CD14-positive monocyte (primary cell): ENCODE data around the gene SPCS3. TPM values are rescaled to one million over a fixed set of nuclear protein-coding genes. Genes with fewer than 3 reads are reported as not detected.

Source experiments
- DNase-seq, 3 donors: peaks; one replicate each; pipeline ENCODE4 v3.0.0-alpha.2; 2011 to 2022
- H2AFZ ChIP-seq: 2 replicates; pipeline ENCODE4 v1.6.0; 2012; ENCODE audit warnings: mild to moderate bottlenecking, low read depth, low read length, inconsistent platforms; ENCODE audit not compliant: insufficient read depth, poor library complexity, severe bottlenecking
- H3K27ac ChIP-seq, 2 donors: 1 replicate in 1 of 2; 2 replicates in 1 of 2; pipeline ENCODE4 v1.5.1; 2012 to 2013; ENCODE audit warnings: low read length in 2 of 2, control low read depth in 1 of 2, inconsistent platforms in 1 of 2, low read depth in 1 of 2, mild to moderate bottlenecking in 1 of 2
- H3K27me3 ChIP-seq, 2 donors: one replicate each; pipeline versions ENCODE4 v1.6.0 to v1.6.1; 2011 to 2013; ENCODE audit warnings: low read length in 2 of 2; ENCODE audit not compliant: control insufficient read depth in 2 of 2, insufficient read depth in 2 of 2
- H3K36me3 ChIP-seq, 2 donors: replicated peaks in 1 of 2; 1 replicate in 1 of 2; 2 replicates in 1 of 2; pipeline versions ENCODE4 v1.5.1 to v1.6.1; 2012 to 2013; ENCODE audit warnings: low read length in 2 of 2, control low read depth in 1 of 2, inconsistent platforms in 1 of 2, mild to moderate bottlenecking in 1 of 2; ENCODE audit not compliant: insufficient read depth in 2 of 2, control insufficient read depth in 1 of 2
- H3K4me1 ChIP-seq, 2 donors: 1 replicate in 1 of 2; 2 replicates in 1 of 2; pipeline versions ENCODE4 v1.5.1 to v1.6.1; 2012 to 2013; ENCODE audit warnings: low read length in 2 of 2, control low read depth in 1 of 2, inconsistent platforms in 1 of 2, mild to moderate bottlenecking in 1 of 2, moderate library complexity in 1 of 2; ENCODE audit not compliant: insufficient read depth in 2 of 2, control insufficient read depth in 1 of 2
- H3K4me2 ChIP-seq: replicated peaks from 2 replicates; pipeline ENCODE3; 2012; ENCODE audit warnings: low read length, moderate library complexity, mild to moderate bottlenecking; ENCODE audit not compliant: poor library complexity, severe bottlenecking; ENCODE audit errors: extremely low read depth
- H3K4me3 ChIP-seq, 3 experiments: fragments of 200-600 bp in 1 of 3; sonication (generic) in 1 of 3; replicated peaks in 1 of 3; 1 replicate in 2 of 3; 2 replicates in 1 of 3; pipeline ENCODE4 v1.5.1; 2011 to 2013; ENCODE audit warnings: low read length in 3 of 3, mild to moderate bottlenecking in 3 of 3, control low read depth in 2 of 3, low read depth in 2 of 3, inconsistent platforms in 1 of 3, moderate library complexity in 1 of 3
- H3K79me2 ChIP-seq: 2 replicates; pipeline ENCODE4 v1.6.0; 2012; ENCODE audit warnings: mild to moderate bottlenecking, control low read depth, inconsistent platforms, low read length, moderate library complexity; ENCODE audit not compliant: insufficient read depth
- H3K9ac ChIP-seq: 2 replicates; pipeline ENCODE4 v1.6.0; 2017; ENCODE audit warnings: low read length, mild to moderate bottlenecking; ENCODE audit not compliant: insufficient read depth, poor library complexity, severe bottlenecking
- H3K9me3 ChIP-seq, 2 donors: replicated peaks in 1 of 2; 1 replicate in 1 of 2; 2 replicates in 1 of 2; pipeline versions ENCODE4 v1.5.1 to v1.6.1; 2012 to 2013; ENCODE audit warnings: low read length in 2 of 2, control low read depth in 1 of 2; ENCODE audit not compliant: control insufficient read depth in 1 of 2, insufficient read depth in 1 of 2
- H4K20me1 ChIP-seq: 2 replicates; pipeline ENCODE4 v1.6.0; 2012; ENCODE audit warnings: mild to moderate bottlenecking, low read length, control low read depth, moderate library complexity; ENCODE audit not compliant: insufficient read depth
- H3K27ac Mint-ChIP-seq, 7 donors: one replicate each; pipeline ENCODE4 v1.8.0; 2020; ENCODE audit warnings: mild to moderate bottlenecking in 7 of 7, mixed read lengths in 7 of 7, moderate library complexity in 6 of 7, inconsistent platforms in 2 of 7
- H3K27me3 Mint-ChIP-seq, 3 donors: one replicate each; pipeline ENCODE4 v1.8.0; 2021 to 2022; ENCODE audit warnings: low read depth in 3 of 3, mild to moderate bottlenecking in 3 of 3, mixed read lengths in 3 of 3, moderate library complexity in 3 of 3, inconsistent platforms in 1 of 3
- H3K36me3 Mint-ChIP-seq, 2 donors: one replicate each; pipeline ENCODE4 v1.8.0; 2020; ENCODE audit warnings: mixed read lengths in 2 of 2, inconsistent platforms in 1 of 2, mild to moderate bottlenecking in 1 of 2
- H3K4me1 Mint-ChIP-seq: one replicate; pipeline ENCODE4 v1.8.0; 2020; ENCODE audit warnings: mild to moderate bottlenecking, mixed read lengths
- H3K4me3 Mint-ChIP-seq, 2 donors: one replicate each; pipeline ENCODE4 v1.8.0; 2020; ENCODE audit warnings: mild to moderate bottlenecking in 2 of 2, mixed read lengths in 2 of 2, moderate library complexity in 1 of 2
- H3K9me3 Mint-ChIP-seq, 7 donors: one replicate each; pipeline ENCODE4 v1.8.0; 2020 to 2022; ENCODE audit warnings: mixed read lengths in 7 of 7, mild to moderate bottlenecking in 6 of 7, moderate library complexity in 6 of 7, inconsistent platforms in 2 of 7
- CTCF ChIP-seq: fragments of 200-600 bp; IDR thresholded peaks from one replicate; pipeline ENCODE4 v1.8.0; 2022; ENCODE audit warnings: antibody characterized with exemption, mild to moderate bottlenecking
- WGBS: methylation state at CpG from one replicate; pipeline ENCODE4 v1.1.5; 2013; ENCODE audit warnings: missing lambda C conversion rate; ENCODE audit not compliant: insufficient coverage; 5-methylcytosine and 5-hydroxymethylcytosine counted together
- intact Hi-C, 2 donors: fragments of 100-400 bp; cut with micrococcal nuclease; formaldehyde crosslinking; loops; one replicate each; pipeline versions ENCODE4 v1.15.0 to v1.15.1; 2023
- polyA plus RNA-seq, 3 donors: library from polyadenylated mRNA; depleted of rRNA in 1 of 3; unstranded in 2 of 3; stranded (reverse) in 1 of 3; fragments of 300-500 nt in 2 of 3; fragments of >200 nt in 1 of 3; fragmentation: Illumina TruSeq in 2 of 3; gene quantifications; 1 replicate in 2 of 3; 2 replicates in 1 of 3; pipeline ENCODE4 v1.2.3, GENCODE V29; 2012 to 2021

Gene SPCS3
- polyA plus RNA-seq, 3 donors: 50.4 to 112 (median 107) TPM

DNA sequence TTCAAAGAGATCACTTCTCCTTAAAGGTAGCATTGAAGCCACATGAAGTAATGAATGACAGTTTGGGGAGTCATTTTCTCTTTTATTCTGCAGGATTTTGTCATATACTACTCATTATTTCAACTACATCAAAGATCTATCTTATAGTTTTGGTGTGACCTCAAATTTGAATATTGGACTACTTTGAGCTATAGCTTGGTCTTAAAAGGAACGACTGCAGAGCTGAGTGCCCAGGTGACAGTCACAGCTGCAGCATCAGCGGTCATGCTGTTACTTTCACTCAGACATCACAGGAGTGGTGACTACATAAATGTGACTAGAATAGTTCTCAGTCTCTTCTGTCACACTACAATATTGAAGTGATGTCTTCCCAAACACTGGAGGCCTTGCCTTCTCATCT, 10.7 kb upstream of the SPCS3 start:
- DNase-seq: no peak
- intact Hi-C loops: no loop called here

DNA sequence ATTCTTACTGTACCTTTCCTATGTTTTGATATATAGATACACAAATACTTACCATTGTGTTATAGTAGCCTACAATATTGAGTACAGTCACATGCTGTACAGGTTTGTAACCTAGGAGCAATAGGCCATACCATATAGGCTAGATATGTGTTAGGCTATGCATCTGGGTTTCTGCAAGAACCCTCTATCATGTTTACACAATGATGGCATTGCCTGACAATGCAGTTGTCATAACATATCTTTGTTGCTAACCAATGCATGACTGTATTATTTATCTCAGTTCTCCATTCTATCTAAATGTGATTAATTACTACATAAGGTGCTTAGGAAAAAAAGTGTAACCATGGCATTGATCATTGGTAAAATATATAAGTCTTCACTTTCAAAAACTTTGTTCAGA, 10.0 kb upstream of the SPCS3 start:
- H3K9me3 Mint-ChIP-seq: peaks cover 0 to 3% (median 0%) of the 10 kb centered on the region in 7 donors
- no peaks in the 10 kb centered on the region for H3K4me1 Mint-ChIP-seq
- no peak for DNase-seq
- intact Hi-C loops: no loop called here
- Histone ChIP-seq H3K27ac (no peak overlapping the region), H4K20me1 (no peaks in the 10 kb centered on the region), H3K79me2 (no peaks in the 10 kb centered on the region), H3K9ac (no peak overlapping the region), H3K4me1 (no peaks in the 10 kb centered on the region), H3K36me3 (no peaks in the 10 kb centered on the region), H2AFZ (no peak overlapping the region), H3K27me3 (peaks cover 0 to 3% of the 10 kb centered on the region in 2 donors), H3K4me3 (no peak overlapping the region), H3K9me3 (no peaks in the 10 kb centered on the region), H3K4me2 (no peak overlapping the region)
- peaks cover 0 to 5% (median 5%) of the 10 kb centered on the region in 3 donors for H3K27me3 Mint-ChIP-seq
- no peaks in the 10 kb centered on the region for H3K36me3 Mint-ChIP-seq
- H3K27ac Mint-ChIP-seq: no peak overlapping the region
- no peak overlapping the region for H3K4me3 Mint-ChIP-seq
- no peak for TF ChIP-seq CTCF

More for the DNA sequence above, 10.7 kb upstream of the SPCS3 start:
- H3K9ac ChIP-seq: no peak overlapping the region
- H3K27me3 Mint-ChIP-seq: peaks cover 0 to 8% (median 4%) of the 10 kb centered on the region in 3 donors
- H3K9me3 Mint-ChIP-seq: peaks cover 0 to 6% (median 0%) of the 10 kb centered on the region in 7 donors
- H3K36me3 Mint-ChIP-seq: no peaks in the 10 kb centered on the region
- no peak overlapping the region for H3K4me3 ChIP-seq
- no peaks in the 10 kb centered on the region for H3K36me3 ChIP-seq
- WGBS: no CpG with 5 or more reads among the region's 2 CpGs
- H3K4me1 Mint-ChIP-seq: no peaks in the 10 kb centered on the region
- peaks cover 0 to 3% of the 10 kb centered on the region in 2 donors for H3K27me3 ChIP-seq
- H3K27ac ChIP-seq: no peak overlapping the region
- no peak overlapping the region for H2AFZ ChIP-seq
- no peaks in the 10 kb centered on the region for H3K4me1 ChIP-seq
- H3K9me3 ChIP-seq: no peaks in the 10 kb centered on the region
- no peak overlapping the region for H3K4me2 ChIP-seq
- H3K4me3 Mint-ChIP-seq: no peak overlapping the region
- H3K27ac Mint-ChIP-seq: no peak overlapping the region
- no peaks in the 10 kb centered on the region for H3K79me2 ChIP-seq
- no peak for TF ChIP-seq CTCF
- H4K20me1 ChIP-seq: no peaks in the 10 kb centered on the region
